Type B pancreatic cell (in vitro differentiated cells): ENCODE data around the gene HSPA4L. TPM values are rescaled to one million over a fixed set of nuclear protein-coding genes. Genes with fewer than 3 reads are reported as not detected.

Experiments used
- DNase-seq: peaks from one replicate; pipeline ENCODE4 v3.0.0; 2021; ENCODE audit warnings: mixed read lengths; ENCODE audit not compliant: unreplicated experiment; ENCODE audit errors: extremely low spot score
- H3K27ac Mint-ChIP-seq: 2 replicates; pipeline ENCODE4 v1.8.0; 2021; ENCODE audit warnings: mild to moderate bottlenecking, mixed read lengths
- H3K27me3 Mint-ChIP-seq: 2 replicates; pipeline ENCODE4 v1.8.0; 2021; ENCODE audit warnings: mixed read lengths
- H3K36me3 Mint-ChIP-seq: 2 replicates; pipeline ENCODE4 v1.8.0; 2021; ENCODE audit warnings: mixed read lengths
- H3K4me1 Mint-ChIP-seq: one replicate; pipeline ENCODE4 v1.8.0; 2021; ENCODE audit warnings: mixed read lengths; ENCODE audit not compliant: unreplicated experiment
- H3K4me3 Mint-ChIP-seq: 2 replicates; pipeline ENCODE4 v1.8.0; 2021; ENCODE audit warnings: mild to moderate bottlenecking, mixed read lengths
- H3K9me3 Mint-ChIP-seq: 2 replicates; pipeline ENCODE4 v1.8.0; 2021; ENCODE audit warnings: mixed read lengths
- CTCF ChIP-seq: fragments of 200-600 bp; sonication (generic); conservative IDR thresholded peaks from 2 replicates; pipeline ENCODE4 v1.5.0; 2021; ENCODE audit warnings: antibody characterized with exemption, mild to moderate bottlenecking
- total RNA-seq: library from RNA; stranded (reverse); gene quantifications from 2 replicates; pipeline ENCODE4 v1.2.1, GENCODE V29; 2021; ENCODE audit warnings: low replicate concordance

Gene HSPA4L
- total RNA-seq, 1 donor from 2014 or later, result 9.7 TPM

GRCh38 chr4:127783955-127784770 is 2.0 kb downstream of the HSPA4L start:
- Mint-ChIP-seq H3K27me3 (peaks cover 27% of the 10 kb centered on the region), H3K36me3 (no peaks in the 10 kb centered on the region), H3K9me3 (peaks cover 5% of the 10 kb centered on the region), H3K4me1 (peaks cover 14% of the 10 kb centered on the region), H3K27ac (peak overlapping the region; percentile 98), H3K4me3 (peak overlapping the region; percentile 99)
- no peak for DNase-seq
- no peak for TF ChIP-seq CTCF

- H3K4me1 Mint-ChIP-seq, result peaks cover 8% of the 10 kb centered on the region
- no peak overlapping the region for H3K27ac Mint-ChIP-seq
- peak; percentile 39 for TF ChIP-seq CTCF
- H3K9me3 Mint-ChIP-seq, result peaks cover 5% of the 10 kb centered on the region
- no peak overlapping the region for H3K4me3 Mint-ChIP-seq
- no peaks in the 10 kb centered on the region for H3K36me3 Mint-ChIP-seq
- DNase-seq, result no peak
- peaks cover 8% of the 10 kb centered on the region for H3K27me3 Mint-ChIP-seq
Measured at GRCh38 chr4:127788517-127788916, 6.4 kb downstream of the HSPA4L start.

DNA sequence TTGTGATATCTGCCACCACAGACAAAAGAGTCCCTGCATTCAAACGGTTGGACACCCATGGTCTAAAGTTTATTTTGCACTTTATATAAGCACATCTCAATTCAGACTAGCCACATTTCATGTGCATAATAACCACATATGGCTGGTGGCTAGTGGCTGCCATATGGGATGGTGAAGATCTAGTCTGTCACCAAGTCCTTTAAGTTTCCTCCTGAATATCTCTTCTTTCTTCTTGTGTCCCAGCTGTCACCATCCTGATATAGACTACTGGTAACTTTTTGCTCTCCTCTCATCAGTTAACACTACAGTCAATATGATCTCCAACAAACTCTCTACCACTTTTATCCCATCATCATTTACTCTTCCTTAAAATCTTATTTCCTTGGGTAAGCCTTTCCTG is 9.3 kb downstream of the HSPA4L start:
- Mint-ChIP-seq H3K4me1 (no peaks in the 10 kb centered on the region), H3K27me3 (no peaks in the 10 kb centered on the region), H3K4me3 (no peak overlapping the region), H3K9me3 (peaks cover 5% of the 10 kb centered on the region), H3K36me3 (no peaks in the 10 kb centered on the region), H3K27ac (no peak overlapping the region)
- DNase-seq, result no peak
- no peak for TF ChIP-seq CTCF

- TF ChIP-seq CTCF, result no peak
- no peaks in the 10 kb centered on the region for H3K36me3 Mint-ChIP-seq
- H3K4me1 Mint-ChIP-seq, result no peaks in the 10 kb centered on the region
- H3K9me3 Mint-ChIP-seq, result peaks cover under 1% of the 10 kb centered on the region
- H3K27me3 Mint-ChIP-seq, result no peaks in the 10 kb centered on the region
- H3K27ac Mint-ChIP-seq, result no peak overlapping the region
- H3K4me3 Mint-ChIP-seq, result no peak overlapping the region
- DNase-seq, result no peak
Measured at GRCh38 chr4:127793528-127793927, 11.4 kb downstream of the HSPA4L start.

- no peak for TF ChIP-seq CTCF
- H3K36me3 Mint-ChIP-seq, result no peaks in the 10 kb centered on the region
- no peak for DNase-seq
- no peaks in the 10 kb centered on the region for H3K4me1 Mint-ChIP-seq
- no peak overlapping the region for H3K27ac Mint-ChIP-seq
- no peaks in the 10 kb centered on the region for H3K27me3 Mint-ChIP-seq
- no peak overlapping the region for H3K4me3 Mint-ChIP-seq
- no peaks in the 10 kb centered on the region for H3K9me3 Mint-ChIP-seq
Measured at GRCh38 chr4:127799711-127800110, 17.6 kb downstream of the HSPA4L start.
